ENCODE measurements around the gene AGAP4. TPM values are rescaled to one million over a fixed set of nuclear protein-coding genes. Genes with fewer than 3 reads are reported as not detected.
A peak's percentile ranks its signal among the peaks of the same experiment; 100 is the strongest.
"Not testable (repeated sequence)": the region's sequence is repeated elsewhere in the genome, so short reads cannot be mapped to it uniquely, and the experiment has no call there.

The AGAP4 gene
- total RNA-seq, 1 donor from 2014 or later, result 7.3 TPM

- intact Hi-C loops (cut with micrococcal nuclease); DNase-seq: not testable (repeated sequence)
- ATAC-seq, result peak; percentile 32
Observed at GRCh38 chr10:45803060-45804010, 44.0 kb downstream of the AGAP4 start.

- ATAC-seq; DNase-seq; intact Hi-C loops (cut with micrococcal nuclease): not testable (repeated sequence)
Observed at GRCh38 chr10:45794761-45795160, 52.5 kb downstream of the AGAP4 start.

- DNase-seq; intact Hi-C loops (cut with micrococcal nuclease); ATAC-seq: not testable (repeated sequence)
Observed at GRCh38 chr10:45790694-45791426, 56.4 kb downstream of the AGAP4 start.

- intact Hi-C loops (cut with micrococcal nuclease); ATAC-seq; DNase-seq: not testable (repeated sequence)
Observed at GRCh38 chr10:45789991-45790390, 57.3 kb downstream of the AGAP4 start.

- DNase-seq; intact Hi-C loops (cut with micrococcal nuclease); ATAC-seq: not testable (repeated sequence)
Observed at GRCh38 chr10:45787212-45787741, 60.0 kb downstream of the AGAP4 start.

GRCh38 chr10:45786217-45786616, 61.1 kb downstream of the AGAP4 start:
- DNase-seq; intact Hi-C loops (cut with micrococcal nuclease); ATAC-seq: not testable (repeated sequence)

Other genes starting within 250 kb of the AGAP4 start
- 12.4 TPM for gene ZFAND4, start 174.7 kb downstream of the AGAP4 start, total RNA-seq
- 33.3 TPM for gene WASHC2C, start 120.2 kb downstream of the AGAP4 start, total RNA-seq
- gene TIMM23, start 125.0 kb upstream of the AGAP4 start, total RNA-seq, result 89.7 TPM
- gene NCOA4, start 183.1 kb upstream of the AGAP4 start, total RNA-seq, result 333 TPM
- not detected for gene MSMB, start 198.8 kb upstream of the AGAP4 start, total RNA-seq

Measured in left ventricle myocardium superior (tissue), 1 donor.